ENCODE results near the gene C8B.

C8B gene

DNA sequence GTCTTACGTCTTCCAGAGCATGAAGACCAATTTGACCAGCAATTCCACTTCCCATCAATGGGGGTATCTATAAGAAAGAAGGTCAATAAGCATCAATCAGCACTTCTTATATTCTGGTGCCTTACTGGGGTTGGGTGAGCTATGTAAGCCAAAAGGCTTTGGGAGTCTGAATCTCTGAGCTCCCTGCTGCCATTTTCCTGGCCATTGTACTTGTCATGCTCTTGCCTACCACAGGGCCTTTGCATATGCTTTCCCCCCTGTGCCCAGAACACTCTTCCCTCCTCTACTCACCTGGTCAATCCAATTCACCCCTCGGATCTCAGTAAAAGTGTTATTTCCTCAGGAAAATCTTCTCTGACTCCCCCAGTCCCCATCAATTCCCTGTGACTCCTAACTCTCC lies 36.3 kb downstream of the C8B start:
- H2AFZ ChIP-seq (ENCODE audit: low read depth, low read length, severe bottlenecking) = no peak overlapping the region
- no peaks in the 10 kb centered on the region for H3K9me2 ChIP-seq (replicated peaks; ENCODE audit: insufficient read depth, low read length)
- H3K4me2 ChIP-seq (ENCODE audit: low read depth, low read length, poor library complexity, severe bottlenecking) = no peak overlapping the region
- H3K79me2 ChIP-seq (ENCODE audit: insufficient read depth, low read length) = no peaks in the 10 kb centered on the region
- no peaks in the 10 kb centered on the region for H3K36me3 ChIP-seq (ENCODE audit: low read length)
- no peaks in the 10 kb centered on the region for H4K20me1 ChIP-seq (ENCODE audit: low read depth, low read length)
- H3K27me3 ChIP-seq (ENCODE audit: low read length) = no peaks in the 10 kb centered on the region
- H3K4me3 ChIP-seq (ENCODE audit: insufficient read depth, low read length, poor library complexity, severe bottlenecking) = no peak overlapping the region
- no peak for TF ChIP-seq EZH2phosphoT487 (conservative IDR thresholded peaks at IDR 0.05; ENCODE audit: low read length)
- TF ChIP-seq, protein P1, sequence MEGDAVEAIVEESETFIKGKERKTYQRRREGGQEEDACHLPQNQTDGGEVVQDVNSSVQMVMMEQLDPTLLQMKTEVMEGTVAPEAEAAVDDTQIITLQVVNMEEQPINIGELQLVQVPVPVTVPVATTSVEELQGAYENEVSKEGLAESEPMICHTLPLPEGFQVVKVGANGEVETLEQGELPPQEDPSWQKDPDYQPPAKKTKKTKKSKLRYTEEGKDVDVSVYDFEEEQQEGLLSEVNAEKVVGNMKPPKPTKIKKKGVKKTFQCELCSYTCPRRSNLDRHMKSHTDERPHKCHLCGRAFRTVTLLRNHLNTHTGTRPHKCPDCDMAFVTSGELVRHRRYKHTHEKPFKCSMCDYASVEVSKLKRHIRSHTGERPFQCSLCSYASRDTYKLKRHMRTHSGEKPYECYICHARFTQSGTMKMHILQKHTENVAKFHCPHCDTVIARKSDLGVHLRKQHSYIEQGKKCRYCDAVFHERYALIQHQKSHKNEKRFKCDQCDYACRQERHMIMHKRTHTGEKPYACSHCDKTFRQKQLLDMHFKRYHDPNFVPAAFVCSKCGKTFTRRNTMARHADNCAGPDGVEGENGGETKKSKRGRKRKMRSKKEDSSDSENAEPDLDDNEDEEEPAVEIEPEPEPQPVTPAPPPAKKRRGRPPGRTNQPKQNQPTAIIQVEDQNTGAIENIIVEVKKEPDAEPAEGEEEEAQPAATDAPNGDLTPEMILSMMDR (IDR thresholded peaks at IDR 0.05; ENCODE audit: insufficient read depth, low read length, poor library complexity, severe bottlenecking) = no peak
- H3K27ac ChIP-seq (ENCODE audit: low read depth, low read length) = no peak overlapping the region
- no peak overlapping the region for H3K9ac ChIP-seq (ENCODE audit: low read length)
- H3F3A ChIP-seq (ENCODE audit: insufficient read depth) = no peaks in the 10 kb centered on the region
- H3K9me3 ChIP-seq (ENCODE audit: insufficient read depth, low read length) = no peaks in the 10 kb centered on the region

DNA sequence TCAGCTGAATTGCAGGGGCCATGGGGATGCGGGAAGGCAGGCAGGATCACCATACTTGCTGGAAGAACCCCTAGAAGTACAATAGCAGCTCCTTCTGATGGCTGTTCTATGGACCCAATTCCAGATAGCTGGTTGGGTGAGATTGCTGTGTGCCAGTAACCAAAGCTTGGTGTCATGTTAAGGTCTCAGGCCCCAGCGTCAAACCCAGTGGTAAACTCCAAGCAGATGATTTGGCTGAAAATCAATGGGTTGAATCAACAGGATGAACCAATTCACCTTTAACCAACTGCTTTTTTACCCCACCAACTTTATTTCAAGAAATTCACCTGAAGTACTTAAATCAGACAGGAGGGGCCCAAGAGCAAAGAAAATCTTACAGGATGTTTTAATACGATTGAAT lies 37.8 kb downstream of the C8B start:
- Histone ChIP-seq H3K9me2 (replicated peaks; ENCODE audit: insufficient read depth, low read length) (no peaks in the 10 kb centered on the region), H3K27ac (ENCODE audit: low read depth, low read length) (no peak overlapping the region), H3F3A (ENCODE audit: insufficient read depth) (no peaks in the 10 kb centered on the region), H3K27me3 (ENCODE audit: low read length) (no peaks in the 10 kb centered on the region), H3K79me2 (ENCODE audit: insufficient read depth, low read length) (no peaks in the 10 kb centered on the region), H3K4me3 (ENCODE audit: insufficient read depth, low read length, poor library complexity, severe bottlenecking) (no peak overlapping the region), H3K36me3 (ENCODE audit: low read length) (no peaks in the 10 kb centered on the region), H4K20me1 (ENCODE audit: low read depth, low read length) (no peaks in the 10 kb centered on the region), H3K9ac (ENCODE audit: low read length) (no peak overlapping the region), H3K9me3 (ENCODE audit: insufficient read depth, low read length) (no peaks in the 10 kb centered on the region), H2AFZ (ENCODE audit: low read depth, low read length, severe bottlenecking) (no peak overlapping the region), H3K4me2 (ENCODE audit: low read depth, low read length, poor library complexity, severe bottlenecking) (no peak overlapping the region)
- TF ChIP-seq EZH2phosphoT487 (conservative IDR thresholded peaks at IDR 0.05; ENCODE audit: low read length) = no peak
- TF ChIP-seq, protein P1 (IDR thresholded peaks at IDR 0.05; ENCODE audit: insufficient read depth, low read length, poor library complexity, severe bottlenecking) = no peak

DNA sequence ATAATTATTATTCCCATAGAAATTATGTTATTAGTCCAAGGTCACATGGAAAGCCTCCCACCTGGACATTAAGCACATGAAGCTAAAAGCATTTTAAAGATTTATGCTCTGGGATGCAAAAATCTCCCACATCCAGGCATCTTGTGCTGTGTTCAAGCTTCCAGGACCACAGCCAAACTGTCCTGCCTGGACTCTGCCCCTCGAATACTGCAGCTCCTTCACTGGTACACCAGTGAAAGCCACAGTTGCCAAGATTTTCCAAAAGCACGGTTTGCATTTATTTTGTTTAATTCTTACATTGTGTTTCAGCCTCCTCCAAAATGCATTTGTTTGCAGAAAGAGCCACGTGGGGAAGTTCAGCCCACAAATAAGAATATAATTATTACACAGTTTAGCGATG lies 38.6 kb downstream of the C8B start:
- TF ChIP-seq EZH2phosphoT487 (conservative IDR thresholded peaks at IDR 0.05; ENCODE audit: low read length) = no peak
- TF ChIP-seq, protein P1 (IDR thresholded peaks at IDR 0.05; ENCODE audit: insufficient read depth, low read length, poor library complexity, severe bottlenecking) = no peak
- no peak overlapping the region for H3K4me3 ChIP-seq (ENCODE audit: insufficient read depth, low read length, poor library complexity, severe bottlenecking)
- H3K27ac ChIP-seq (ENCODE audit: low read depth, low read length) = no peak overlapping the region
- H3K9me2 ChIP-seq (replicated peaks; ENCODE audit: insufficient read depth, low read length) = no peaks in the 10 kb centered on the region
- no peak overlapping the region for H3K4me2 ChIP-seq (ENCODE audit: low read depth, low read length, poor library complexity, severe bottlenecking)
- no peaks in the 10 kb centered on the region for H3K79me2 ChIP-seq (ENCODE audit: insufficient read depth, low read length)
- no peaks in the 10 kb centered on the region for H4K20me1 ChIP-seq (ENCODE audit: low read depth, low read length)
- H3F3A ChIP-seq (ENCODE audit: insufficient read depth) = no peaks in the 10 kb centered on the region
- H3K27me3 ChIP-seq (ENCODE audit: low read length) = no peaks in the 10 kb centered on the region
- H3K9me3 ChIP-seq (ENCODE audit: insufficient read depth, low read length) = no peaks in the 10 kb centered on the region
- no peak overlapping the region for H3K9ac ChIP-seq (ENCODE audit: low read length)
- H2AFZ ChIP-seq (ENCODE audit: low read depth, low read length, severe bottlenecking) = no peak overlapping the region
- no peaks in the 10 kb centered on the region for H3K36me3 ChIP-seq (ENCODE audit: low read length)
